ENCODE measurements around the gene TCF15. TPM values are rescaled to one million over a fixed set of nuclear protein-coding genes. Genes with fewer than 3 reads are reported as not detected.
A peak's percentile ranks its signal among the peaks of the same experiment; 100 is the strongest.

Gene TCF15
- total RNA-seq, 8 experiments from 2014 or later: 0.14 to 1.3 (median 1.00) TPM; not detected in 1

DNA sequence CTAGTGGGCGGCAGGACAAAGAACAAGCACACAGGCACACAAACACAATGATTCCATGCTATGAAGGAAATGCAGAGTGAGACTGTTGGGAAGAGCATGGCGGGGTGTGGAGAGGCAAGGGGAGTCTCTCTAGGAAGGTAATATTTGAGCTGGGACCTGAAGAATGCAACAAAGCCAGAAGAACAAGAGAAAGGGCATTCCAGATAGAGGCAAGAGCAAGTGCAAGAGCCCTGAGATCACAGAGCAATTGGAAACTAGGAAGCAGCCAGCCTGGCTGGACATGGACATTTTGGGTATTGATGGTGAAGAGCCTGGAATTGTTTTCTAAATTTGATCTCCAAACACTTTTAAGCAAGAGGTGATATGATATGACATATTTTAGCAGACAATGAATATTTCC, 27.4 kb upstream of the TCF15 start:
- in situ Hi-C loops (cut with MboI; ENCODE audit: low pct_unique_long_range_greater_than_20kb in 2 of 9, low sequenced_read_pairs in 9 of 9, unreplicated experiment in 9 of 9): loop anchor here in 1 of 9 experiments (10.0 kb wide), 1 partner anchor 73 kb away; no protein-coding TSS in a partner anchor
- ATAC-seq (replicated peaks in 6 of 8): no peak
- 0 to 100% (median 82%) methylated on average over 1 of the region's 2 CpGs; no CpG with 5 or more reads in 2 of the 10 experiments for WGBS, 10 experiments

DNA sequence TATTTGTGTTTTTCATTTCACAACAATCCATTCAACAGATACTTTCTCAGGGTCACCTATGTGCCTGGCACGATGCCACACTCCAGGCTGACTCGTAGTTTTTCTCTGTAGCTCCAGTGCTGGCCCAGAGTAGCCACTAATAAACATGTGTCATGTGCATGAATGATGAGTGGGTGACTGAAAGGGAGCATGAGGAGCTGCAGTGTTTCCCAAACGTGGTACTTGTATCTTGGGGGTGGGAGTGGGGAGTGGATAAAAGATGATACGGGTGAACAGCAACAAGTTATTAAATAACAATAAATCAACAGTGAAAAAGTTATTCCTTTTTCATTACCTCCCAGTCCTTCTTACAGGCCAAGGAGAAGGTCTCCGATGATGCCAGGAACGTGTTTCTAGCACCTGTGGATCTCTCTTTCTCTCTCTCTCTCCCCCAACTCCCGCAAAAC, 25.8 kb upstream of the TCF15 start:
- in situ Hi-C loops (cut with MboI; ENCODE audit: low pct_unique_long_range_greater_than_20kb in 2 of 9, low sequenced_read_pairs in 9 of 9, unreplicated experiment in 9 of 9): loop anchor here in 1 of 9 experiments (10.0 kb wide), 1 partner anchor 71 kb away; no protein-coding TSS in a partner anchor
- 0 to 83% (median 49%) methylated on average over 1 to 7 of the region's 7 CpGs; no CpG with 5 or more reads in 1 of the 10 experiments for WGBS, 10 experiments
- peak in 1 of 8 experiments; percentile 17 for ATAC-seq (replicated peaks in 6 of 8)

More for the DNA sequence above, 27.4 kb upstream of the TCF15 start:
- Histone ChIP-seq H3K4me1 (replicated peaks in 1 of 2) (peaks cover 17 to 24% of the 10 kb centered on the region in 2 donors), H3K27ac (no peak overlapping the region), H3K4me3 (no peak overlapping the region)

GRCh38 chr20:635028-635892, 25.2 kb upstream of the TCF15 start:
- 0 to 93% (median 66%) methylated on average over 1 to 6 of the region's 9 CpGs; no CpG with 5 or more reads in 4 of the 10 experiments for WGBS, 10 experiments

More for the DNA sequence above, 25.8 kb upstream of the TCF15 start:
- Histone ChIP-seq H3K27ac (no peak overlapping the region), H3K4me1 (replicated peaks in 1 of 2) (peaks cover 17 to 24% of the 10 kb centered on the region in 2 donors), H3K4me3 (no peak overlapping the region)

DNA sequence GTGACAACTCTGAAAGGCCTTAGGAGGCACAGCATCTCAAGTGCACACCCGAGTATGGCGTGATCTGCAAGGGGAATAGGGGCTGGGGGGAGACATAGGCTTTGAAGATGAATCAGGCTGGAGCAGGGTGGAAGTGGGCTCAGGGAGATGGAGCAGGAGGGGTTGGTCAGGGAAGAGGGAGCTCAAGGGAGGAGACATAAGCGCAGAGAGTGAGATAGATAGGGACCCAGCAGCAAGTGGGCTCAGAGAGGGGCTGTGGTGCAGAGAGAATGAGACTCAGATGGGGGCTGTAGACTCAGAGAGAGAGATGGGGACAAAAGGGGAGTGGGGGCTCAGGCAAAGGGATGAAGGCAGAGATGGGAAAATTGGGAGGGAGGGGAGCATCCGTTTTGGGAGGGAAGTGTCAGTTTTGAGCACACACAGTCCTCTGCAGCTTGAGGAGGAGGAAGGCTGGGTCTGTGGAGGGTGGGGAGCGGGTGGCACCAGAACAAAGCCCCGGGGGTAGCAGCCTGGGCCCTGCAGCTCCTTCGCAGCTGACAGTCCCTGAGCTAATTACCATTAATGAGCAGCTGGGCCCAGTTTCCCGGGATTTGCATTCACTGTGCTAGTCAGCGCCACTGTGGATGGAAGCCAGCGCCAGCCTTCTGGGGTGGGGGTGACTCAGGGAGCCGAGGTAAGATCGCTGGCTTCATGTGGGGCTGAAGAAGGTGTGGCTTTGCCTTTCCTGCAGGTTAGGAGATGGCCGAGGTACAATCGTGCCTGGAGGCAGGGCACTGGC, 24.2 kb upstream of the TCF15 start:
- Histone ChIP-seq H3K27ac (peak overlapping the region in 1 of 2 donors; percentile 69), H3K4me1 (replicated peaks in 1 of 2) (peaks cover 17 to 24% of the 10 kb centered on the region in 2 donors), H3K4me3 (no peak overlapping the region)
- ATAC-seq (replicated peaks in 6 of 8): peak; percentile 61 to 91 (median 86)
- WGBS, 10 experiments: 0 to 60% (median 25%) methylated on average over 1 to 5 of the region's 14 CpGs; no CpG with 5 or more reads in 3 of the 10 experiments
- in situ Hi-C loops (cut with MboI; ENCODE audit: low pct_unique_long_range_greater_than_20kb in 2 of 9, low sequenced_read_pairs in 9 of 9, unreplicated experiment in 9 of 9): loop anchor here in 1 of 9 experiments (10.0 kb wide), 1 partner anchor 70 kb away; no protein-coding TSS in a partner anchor

More at GRCh38 chr20:635028-635892, 25.2 kb upstream of the TCF15 start:
- Histone ChIP-seq H3K27ac (no peak overlapping the region), H3K4me1 (replicated peaks in 1 of 2) (peaks cover 17 to 24% of the 10 kb centered on the region in 2 donors), H3K4me3 (no peak overlapping the region)
- in situ Hi-C loops (cut with MboI; ENCODE audit: low pct_unique_long_range_greater_than_20kb in 2 of 9, low sequenced_read_pairs in 9 of 9, unreplicated experiment in 9 of 9): loop anchor here in 1 of 9 experiments (10.0 kb wide), 1 partner anchor 70 kb away; no protein-coding TSS in a partner anchor
- peak in 2 of 8 experiments; percentile 6 to 43 for ATAC-seq (replicated peaks in 6 of 8)

DNA sequence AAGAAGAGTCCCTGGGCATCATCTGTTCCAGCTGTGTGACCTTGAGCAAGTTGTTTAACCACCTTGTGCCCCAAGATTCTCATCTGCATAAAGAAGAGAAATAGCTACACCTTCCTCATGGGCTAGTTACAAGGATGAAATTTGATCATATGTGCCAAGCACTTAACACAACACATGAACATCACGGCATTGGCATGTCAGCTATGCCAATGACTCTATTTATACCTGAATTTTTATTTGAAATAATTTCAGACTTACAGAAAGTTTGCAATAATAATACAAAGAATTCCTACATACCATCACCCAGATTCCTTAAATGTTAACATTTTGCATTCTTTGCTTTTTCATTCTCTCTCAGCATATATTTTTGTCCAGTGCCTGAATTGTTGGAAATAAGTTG, 21.0 kb upstream of the TCF15 start:
- 0 to 100% (median 29%) methylated on average over 1 of the region's 1 CpG; no CpG with 5 or more reads in 1 of the 10 experiments for WGBS, 10 experiments
- no peak overlapping the region for H3K4me3 ChIP-seq
- peaks cover 17 to 24% of the 10 kb centered on the region in 2 donors for H3K4me1 ChIP-seq (replicated peaks in 1 of 2)
- peak in 1 of 8 experiments; percentile 29 for ATAC-seq (replicated peaks in 6 of 8)
- in situ Hi-C loops (cut with MboI; ENCODE audit: low pct_unique_long_range_greater_than_20kb in 2 of 9, low sequenced_read_pairs in 9 of 9, unreplicated experiment in 9 of 9): loop anchor here in 1 of 9 experiments (10.0 kb wide), 1 partner anchor 66 kb away; no protein-coding TSS in a partner anchor
- no peak overlapping the region for H3K27ac ChIP-seq

DNA sequence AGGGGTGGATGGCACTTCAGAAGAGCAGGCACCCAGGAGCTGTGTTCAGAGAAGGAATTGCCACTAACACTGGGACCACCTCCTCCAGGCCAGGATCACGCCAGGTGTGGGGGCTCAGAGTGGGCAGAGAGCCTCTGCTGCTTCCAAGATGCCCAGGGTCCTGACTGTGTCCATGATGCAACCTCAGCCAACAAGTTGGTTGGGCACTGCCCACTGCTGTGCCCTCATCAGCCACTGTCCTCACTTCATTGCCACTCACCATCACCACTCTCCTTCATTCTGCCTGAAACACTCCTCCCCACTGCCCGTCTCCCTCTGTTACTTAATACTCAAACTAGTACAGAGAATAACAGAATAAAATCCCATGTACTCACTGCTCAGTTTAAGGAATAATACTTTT, 16.5 kb upstream of the TCF15 start:
- in situ Hi-C loops (cut with MboI; ENCODE audit: low pct_unique_long_range_greater_than_20kb in 2 of 9, low sequenced_read_pairs in 9 of 9, unreplicated experiment in 9 of 9): no loop called here
- 0 to 100% (median 67%) methylated on average over 1 to 2 of the region's 2 CpGs; no CpG with 5 or more reads in 5 of the 10 experiments for WGBS, 10 experiments
- Histone ChIP-seq H3K27ac (no peak overlapping the region), H3K4me3 (no peak overlapping the region), H3K4me1 (replicated peaks in 1 of 2) (no peaks in the 10 kb centered on the region)
- no peak for ATAC-seq (replicated peaks in 6 of 8)

DNA sequence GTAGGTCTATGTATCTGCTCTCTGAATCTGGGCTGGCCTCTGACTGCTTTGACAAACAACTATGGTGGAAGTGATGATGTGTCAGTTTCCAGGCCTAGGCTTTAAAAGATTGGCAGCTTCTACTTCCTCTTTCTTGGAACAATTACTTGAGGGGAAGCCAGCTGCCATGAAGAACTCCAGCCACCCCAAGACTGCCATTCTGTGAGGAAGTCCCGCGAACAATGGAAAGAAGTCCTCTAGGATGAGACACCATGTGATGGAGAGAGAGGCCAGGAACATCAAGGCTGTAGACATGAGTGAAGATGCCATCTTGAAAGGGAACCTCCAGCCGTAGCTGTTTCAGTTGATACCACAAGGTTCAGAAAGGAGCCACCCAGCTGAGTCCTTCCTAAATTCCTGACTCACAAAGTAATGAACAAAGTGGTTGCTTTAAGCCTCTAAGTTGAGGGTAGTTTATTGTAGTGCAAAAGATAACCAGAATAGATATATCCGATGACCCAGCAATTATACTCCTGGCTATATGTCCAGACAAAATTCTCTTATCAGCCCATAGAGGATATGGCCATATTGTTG, 15.3 kb upstream of the TCF15 start:
- H3K4me3 ChIP-seq: no peak overlapping the region

DNA sequence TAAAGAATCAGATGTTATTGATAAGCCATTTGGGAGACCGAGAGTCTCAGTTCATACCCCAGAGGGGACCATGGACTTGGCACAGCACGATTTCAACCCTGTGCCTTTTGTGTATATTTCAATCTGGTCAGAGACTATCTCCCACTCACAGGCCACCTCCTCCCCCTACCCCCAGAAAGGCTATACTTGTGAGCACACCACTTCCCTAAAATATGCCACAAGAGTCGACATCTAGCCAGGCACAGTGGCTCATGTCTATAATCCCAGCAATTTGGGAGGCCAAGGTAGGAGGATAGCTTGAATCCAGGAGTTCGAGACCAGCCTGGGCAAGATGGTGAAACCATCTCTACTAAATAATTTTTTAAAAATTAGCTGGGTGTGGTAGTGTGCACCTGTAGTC, 13.6 kb upstream of the TCF15 start:
- H3K4me3 ChIP-seq: no peak overlapping the region
- WGBS, 10 experiments: 0 to 100% (median 38%) methylated on average over 1 to 4 of the region's 4 CpGs; no CpG with 5 or more reads in 1 of the 10 experiments
- H3K4me1 ChIP-seq (replicated peaks in 1 of 2): peaks cover 0 to 5% of the 10 kb centered on the region in 2 donors
- ATAC-seq (replicated peaks in 6 of 8): no peak
- H3K27ac ChIP-seq: no peak overlapping the region
- in situ Hi-C loops (cut with MboI; ENCODE audit: low pct_unique_long_range_greater_than_20kb in 2 of 9, low sequenced_read_pairs in 9 of 9, unreplicated experiment in 9 of 9): no loop called here

More for the DNA sequence above, 15.3 kb upstream of the TCF15 start:
- no peak for ATAC-seq (replicated peaks in 6 of 8)
- WGBS, 10 experiments: 43 to 100% (median 75%) methylated on average over 1 to 4 of the region's 4 CpGs; no CpG with 5 or more reads in 3 of the 10 experiments
- in situ Hi-C loops (cut with MboI; ENCODE audit: low pct_unique_long_range_greater_than_20kb in 2 of 9, low sequenced_read_pairs in 9 of 9, unreplicated experiment in 9 of 9): no loop called here
- Histone ChIP-seq H3K27ac (no peak overlapping the region), H3K4me1 (replicated peaks in 1 of 2) (peaks cover 0 to 5% of the 10 kb centered on the region in 2 donors)

DNA sequence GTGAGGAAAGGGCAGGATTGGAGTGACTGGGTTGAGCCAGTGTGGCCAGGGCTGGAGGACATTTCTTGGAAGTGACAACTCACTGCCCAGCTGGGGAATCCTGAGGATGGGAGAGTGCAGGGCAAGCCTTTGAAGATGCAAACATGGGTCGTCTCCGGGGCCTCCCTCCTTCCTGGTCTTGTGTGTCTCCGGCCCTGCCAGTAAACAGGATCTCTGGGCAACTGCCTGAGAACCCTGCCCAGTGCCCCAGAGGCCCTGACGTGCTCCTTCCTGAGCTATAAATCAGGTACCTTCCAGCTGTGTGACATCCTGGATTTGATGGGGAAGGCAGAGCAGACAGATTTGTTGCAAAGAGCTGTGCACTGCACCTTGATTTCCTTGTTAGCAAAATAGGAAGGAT, 12.9 kb upstream of the TCF15 start:
- Histone ChIP-seq H3K27ac (no peak overlapping the region), H3K4me1 (replicated peaks in 1 of 2) (peaks cover 0 to 5% of the 10 kb centered on the region in 2 donors), H3K4me3 (no peak overlapping the region)
- peak in 2 of 8 experiments; percentile 13 to 59 for ATAC-seq (replicated peaks in 6 of 8)
- in situ Hi-C loops (cut with MboI; ENCODE audit: low pct_unique_long_range_greater_than_20kb in 2 of 9, low sequenced_read_pairs in 9 of 9, unreplicated experiment in 9 of 9): no loop called here
- WGBS, 10 experiments: 0 to 45% (median 0%) methylated on average over 1 to 3 of the region's 4 CpGs; no CpG with 5 or more reads in 5 of the 10 experiments

DNA sequence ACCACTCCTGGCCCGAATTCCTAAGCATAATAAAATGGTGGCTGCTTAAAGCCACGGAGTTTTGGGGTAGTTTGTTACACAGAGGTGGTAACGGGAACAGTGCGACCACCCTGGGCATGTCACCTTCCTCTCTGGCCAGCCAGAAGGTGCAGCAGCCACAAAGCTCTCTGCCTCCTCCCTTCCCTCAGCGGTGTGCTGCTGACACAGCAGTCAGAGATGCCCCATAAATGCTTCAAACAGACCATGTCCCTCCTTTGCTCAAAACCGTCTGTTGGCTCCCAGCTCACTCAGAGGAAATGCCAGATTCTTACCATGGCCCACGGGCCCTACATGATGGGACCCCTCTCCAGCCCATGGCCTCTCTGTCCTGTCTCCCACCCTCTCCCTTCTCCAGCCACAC, 12.1 kb upstream of the TCF15 start:
- Histone ChIP-seq H3K4me1 (replicated peaks in 1 of 2) (peaks cover 0 to 5% of the 10 kb centered on the region in 2 donors), H3K27ac (no peak overlapping the region), H3K4me3 (no peak overlapping the region)
- ATAC-seq (replicated peaks in 6 of 8): no peak
- in situ Hi-C loops (cut with MboI; ENCODE audit: low pct_unique_long_range_greater_than_20kb in 2 of 9, low sequenced_read_pairs in 9 of 9, unreplicated experiment in 9 of 9): no loop called here
- WGBS, 10 experiments: 0 to 90% (median 79%) methylated on average over 1 to 4 of the region's 7 CpGs; no CpG with 5 or more reads in 3 of the 10 experiments

GRCh38 chr20:621125-621756, 11.1 kb upstream of the TCF15 start:
- 7 to 80% (median 23%) methylated on average over 1 to 4 of the region's 5 CpGs; no CpG with 5 or more reads in 4 of the 10 experiments for WGBS, 10 experiments
- Histone ChIP-seq H3K4me3 (no peak overlapping the region), H3K4me1 (replicated peaks in 1 of 2) (peaks cover 0 to 5% of the 10 kb centered on the region in 2 donors), H3K27ac (no peak overlapping the region)
- in situ Hi-C loops (cut with MboI; ENCODE audit: low pct_unique_long_range_greater_than_20kb in 2 of 9, low sequenced_read_pairs in 9 of 9, unreplicated experiment in 9 of 9): no loop called here
- peak in 3 of 8 experiments; percentile 19 to 66 (median 21) for ATAC-seq (replicated peaks in 6 of 8)

DNA sequence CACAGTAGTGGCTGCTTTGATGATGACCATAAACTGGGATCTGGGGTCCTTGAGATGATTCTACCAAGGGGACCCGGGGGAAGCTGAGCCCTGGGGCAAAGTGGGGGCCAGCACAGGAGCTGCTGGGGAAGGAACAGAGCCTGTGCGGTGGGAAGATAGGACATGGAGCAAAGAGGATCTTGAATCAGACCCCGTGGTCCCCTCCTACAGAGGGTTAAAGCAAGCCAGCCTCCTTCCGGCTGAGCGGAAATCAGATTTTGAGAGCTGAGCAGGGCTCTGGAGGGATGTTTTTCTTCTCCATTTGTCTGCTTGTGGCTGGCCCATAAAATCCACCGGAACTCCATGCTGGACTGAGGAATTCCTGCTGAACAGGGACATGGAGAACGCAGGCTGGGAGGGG, 10.1 kb upstream of the TCF15 start:
- in situ Hi-C loops (cut with MboI; ENCODE audit: low pct_unique_long_range_greater_than_20kb in 2 of 9, low sequenced_read_pairs in 9 of 9, unreplicated experiment in 9 of 9): no loop called here
- 0 to 81% (median 60%) methylated on average over 1 to 4 of the region's 7 CpGs; no CpG with 5 or more reads in 5 of the 10 experiments for WGBS, 10 experiments
- Histone ChIP-seq H3K27ac (no peak overlapping the region), H3K4me3 (no peak overlapping the region), H3K4me1 (replicated peaks in 1 of 2) (peaks cover 0 to 5% of the 10 kb centered on the region in 2 donors)
- no peak for ATAC-seq (replicated peaks in 6 of 8)

Measured in motor neuron (in vitro differentiated cells).